Left ventricle myocardium superior (tissue), 1 donor: ENCODE results near the gene QRSL1. TPM values are rescaled to one million over a fixed set of nuclear protein-coding genes. Genes with fewer than 3 reads are reported as not detected.
A peak's percentile ranks its signal among the peaks of the same experiment; 100 is the strongest.
"Not testable (repeated sequence)": the region's sequence is repeated elsewhere in the genome, so short reads cannot be mapped to it uniquely, and the experiment has no call there.

Experiments
- ATAC-seq: fragments of 200-7000 bp; cut with Tn5 transposase; one replicate; pipeline ENCODE4 v1.9.1; 2020; ENCODE audit warnings: mild to moderate bottlenecking, moderate library complexity
- DNase-seq: peaks from one replicate; pipeline ENCODE4 v3.0.0-alpha.2; 2020
- intact Hi-C: fragments of 100-400 bp; cut with micrococcal nuclease; formaldehyde crosslinking; loops from one replicate; pipeline ENCODE4 v1.11.0; 2022
- total RNA-seq: library from RNA; stranded (reverse); fragmentation: NEBNext Ultra II Directional; extraction: Animal tissue kit (Norgen Biotek cat#: 25700); gene quantifications from one replicate; pipeline ENCODE4 v1.2.1, GENCODE V29; 2021
- donor health status: DM: no; HTN: yes; CAD: no; lungs with severe emphysema.

The QRSL1 gene
- total RNA-seq, 1 donor from 2014 or later = 21.2 TPM

GRCh38 chr6:106620931-106621672 lies 8.3 kb upstream of the QRSL1 start:
- intact Hi-C loops = no loop called here
- ATAC-seq (no peak), DNase-seq (no peak)

GRCh38 chr6:106622412-106622811 lies 7.0 kb upstream of the QRSL1 start:
- DNase-seq (no peak), ATAC-seq (no peak)
- intact Hi-C loops = no loop called here

- no peak for DNase-seq
- ATAC-seq = no peak
- intact Hi-C loops = no loop called here
These were observed 6.3 kb upstream of the QRSL1 start for GRCh38 chr6:106623039-106623438.

- DNase-seq (no peak), ATAC-seq (no peak)
- intact Hi-C loops = no loop called here
These were observed 2.9 kb upstream of the QRSL1 start for GRCh38 chr6:106626485-106626884.

- intact Hi-C loops, DNase-seq, ATAC-seq: not testable (repeated sequence)
These were observed 1.6 kb upstream of the QRSL1 start for GRCh38 chr6:106627760-106628159.

GRCh38 chr6:106628658-106629102 lies 698 bp upstream of the QRSL1 start:
- intact Hi-C loops = no loop called here

GRCh38 chr6:106629859-106630163 lies 433 bp downstream of the QRSL1 start:
- ATAC-seq = no peak

More at GRCh38 chr6:106628658-106629102, 698 bp upstream of the QRSL1 start:
- peak; percentile 13 for ATAC-seq
- no peak for DNase-seq

GRCh38 chr6:106630366-106630765 lies 988 bp downstream of the QRSL1 start:
- ATAC-seq = no peak
- no peak for DNase-seq
- intact Hi-C loops = no loop called here

More at GRCh38 chr6:106629859-106630163, 433 bp downstream of the QRSL1 start:
- intact Hi-C loops = no loop called here
- DNase-seq = no peak

GRCh38 chr6:106631346-106631745 lies 2.0 kb downstream of the QRSL1 start:
- no peak for ATAC-seq
- intact Hi-C loops = no loop called here

GRCh38 chr6:106634565-106634964 lies 5.2 kb downstream of the QRSL1 start:
- ATAC-seq = no peak
- no peak for DNase-seq
- intact Hi-C loops = no loop called here

More at GRCh38 chr6:106631346-106631745, 2.0 kb downstream of the QRSL1 start:
- no peak for DNase-seq

GRCh38 chr6:106637051-106637716 lies 7.8 kb downstream of the QRSL1 start:
- peak; percentile 46 for ATAC-seq
- intact Hi-C loops = no loop called here
- no peak for DNase-seq

GRCh38 chr6:106637717-106638341 lies 8.5 kb downstream of the QRSL1 start:
- DNase-seq = no peak
- intact Hi-C loops = no loop called here
- ATAC-seq = no peak

GRCh38 chr6:106639812-106640211 lies 10.4 kb downstream of the QRSL1 start:
- DNase-seq (no peak), ATAC-seq (no peak)
- intact Hi-C loops = no loop called here

- ATAC-seq (no peak), DNase-seq (no peak)
- intact Hi-C loops = no loop called here
These were observed 13.1 kb downstream of the QRSL1 start for GRCh38 chr6:106642476-106642875.

- DNase-seq (no peak), ATAC-seq (no peak)
- intact Hi-C loops = no loop called here
These were observed 13.7 kb downstream of the QRSL1 start for GRCh38 chr6:106643061-106643460.

- ATAC-seq (no peak), DNase-seq (no peak)
- intact Hi-C loops = no loop called here
These were observed 19.4 kb downstream of the QRSL1 start for GRCh38 chr6:106648651-106649308.

GRCh38 chr6:106658469-106658868 lies 29.1 kb downstream of the QRSL1 start:
- DNase-seq (no peak), ATAC-seq (no peak)
- intact Hi-C loops = no loop called here

GRCh38 chr6:106659859-106660258 lies 30.5 kb downstream of the QRSL1 start:
- DNase-seq (no peak), ATAC-seq (no peak)
- intact Hi-C loops = no loop called here

- intact Hi-C loops = no loop called here
- ATAC-seq = no peak
- DNase-seq = no peak
These were observed 33.1 kb downstream of the QRSL1 start for GRCh38 chr6:106662458-106662857.
